NCI-H146 treated with DMSO at 0.1 percent for 48 hours (cell line): ENCODE measurements around the gene RGS14.
"Not testable (repeated sequence)": the region's sequence is repeated elsewhere in the genome, so short reads cannot be mapped to it uniquely, and the experiment has no call there.

ENCODE experiments used
- DNase-seq: peaks from one replicate; lab custom pipeline; 2025; ENCODE audit not compliant: unreplicated experiment; lab: John Stamatoyannopoulos, UW

Gene RGS14

GRCh38 chr5:177399997-177400868, 42.5 kb downstream of the RGS14 start, which contains the start of gene PFN3:
TSS of gene PFN3 (minus strand) at chr5:177400661. CDS start at chr5:177400576, 85 bp downstream.
- DNase-seq = no peak

GRCh38 chr5:177402271-177403043, 44.7 kb downstream of the RGS14 start:
- peak; percentile 69 for DNase-seq

GRCh38 chr5:177403102-177403791, 45.5 kb downstream of the RGS14 start:
- peak; percentile 17 for DNase-seq

GRCh38 chr5:177403792-177404640, 46.3 kb downstream of the RGS14 start:
- peak; percentile 42 for DNase-seq

- no peak for DNase-seq
Measured at GRCh38 chr5:177404641-177405179, 47.0 kb downstream of the RGS14 start.

GRCh38 chr5:177405312-177405711, 47.6 kb downstream of the RGS14 start:
- no peak for DNase-seq

GRCh38 chr5:177405805-177406204, 48.1 kb downstream of the RGS14 start:
- no peak for DNase-seq

GRCh38 chr5:177409043-177409801, 51.5 kb downstream of the RGS14 start, which contains the start of gene F12:
TSS of gene F12 (minus strand) at chr5:177409564. CDS start at chr5:177409527, 37 bp downstream.
- no peak for DNase-seq

GRCh38 chr5:177410575-177410974, 52.9 kb downstream of the RGS14 start:
- no peak for DNase-seq

GRCh38 chr5:177412603-177413233, 55.0 kb downstream of the RGS14 start:
- no peak for DNase-seq

GRCh38 chr5:177414481-177414880, 56.8 kb downstream of the RGS14 start:
- DNase-seq = no peak

GRCh38 chr5:177417081-177417480, 59.4 kb downstream of the RGS14 start:
- DNase-seq = not testable (repeated sequence)

GRCh38 chr5:177419046-177419445, 61.3 kb downstream of the RGS14 start:
- no peak for DNase-seq

GRCh38 chr5:177420472-177420871, 62.7 kb downstream of the RGS14 start:
- DNase-seq = not testable (repeated sequence)

GRCh38 chr5:177421062-177421798, 63.5 kb downstream of the RGS14 start:
- no peak for DNase-seq
